Measurements from ENCODE around the gene RFX4.

DNA sequence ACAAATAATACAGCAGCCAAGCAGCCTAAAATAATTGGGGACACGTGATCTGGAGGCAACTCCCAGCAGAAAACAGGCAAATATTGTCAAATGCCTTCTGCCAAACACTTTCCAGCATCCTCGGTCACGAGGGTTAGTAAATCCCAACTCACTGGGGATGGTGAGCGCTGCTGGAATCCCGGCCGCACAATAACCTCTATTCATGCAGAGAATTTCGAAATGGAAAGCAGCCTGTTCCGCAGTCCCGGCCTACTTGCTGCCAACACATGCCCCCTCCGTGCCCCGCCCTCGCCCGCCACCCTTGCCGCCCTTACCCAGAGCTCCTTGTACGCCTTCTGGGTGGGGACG is 62.2 kb downstream of the RFX4 start:
- TF ChIP-seq, protein P1, sequence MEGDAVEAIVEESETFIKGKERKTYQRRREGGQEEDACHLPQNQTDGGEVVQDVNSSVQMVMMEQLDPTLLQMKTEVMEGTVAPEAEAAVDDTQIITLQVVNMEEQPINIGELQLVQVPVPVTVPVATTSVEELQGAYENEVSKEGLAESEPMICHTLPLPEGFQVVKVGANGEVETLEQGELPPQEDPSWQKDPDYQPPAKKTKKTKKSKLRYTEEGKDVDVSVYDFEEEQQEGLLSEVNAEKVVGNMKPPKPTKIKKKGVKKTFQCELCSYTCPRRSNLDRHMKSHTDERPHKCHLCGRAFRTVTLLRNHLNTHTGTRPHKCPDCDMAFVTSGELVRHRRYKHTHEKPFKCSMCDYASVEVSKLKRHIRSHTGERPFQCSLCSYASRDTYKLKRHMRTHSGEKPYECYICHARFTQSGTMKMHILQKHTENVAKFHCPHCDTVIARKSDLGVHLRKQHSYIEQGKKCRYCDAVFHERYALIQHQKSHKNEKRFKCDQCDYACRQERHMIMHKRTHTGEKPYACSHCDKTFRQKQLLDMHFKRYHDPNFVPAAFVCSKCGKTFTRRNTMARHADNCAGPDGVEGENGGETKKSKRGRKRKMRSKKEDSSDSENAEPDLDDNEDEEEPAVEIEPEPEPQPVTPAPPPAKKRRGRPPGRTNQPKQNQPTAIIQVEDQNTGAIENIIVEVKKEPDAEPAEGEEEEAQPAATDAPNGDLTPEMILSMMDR (IDR thresholded peaks at IDR 0.05): no peak
- no peak for TF ChIP-seq POLR2A (IDR thresholded peaks at IDR 0.05)
- no peak for TF ChIP-seq POLR2AphosphoS5 (IDR thresholded peaks at IDR 0.05)
